WTC11 (cell line): Measurements from ENCODE around the gene AP1S1.

Experiments
- NFE2L1 ChIP-seq: sonication (generic); formaldehyde crosslinking; IDR thresholded peaks from 2 replicates; pipeline ENCODE4 v1.8.1; 2023; ENCODE audit warnings: missing genetic modification reagents
- NFYB ChIP-seq: sonication (generic); formaldehyde crosslinking; conservative IDR thresholded peaks from 2 replicates; pipeline ENCODE4 v1.8.0; 2022; ENCODE audit warnings: low read depth, missing genetic modification reagents
- RORB ChIP-seq: fragments of 250-450 bp; sonication (Bioruptor Pico); IDR thresholded peaks from 2 replicates; pipeline ENCODE4 v1.9.0; 2021; ENCODE audit warnings: mild to moderate bottlenecking
- TF ChIP-seq, protein P1 (sequence below): sonication (generic); formaldehyde crosslinking; IDR thresholded peaks from 2 replicates; pipeline ENCODE4 v1.8.0; 2022; ENCODE audit warnings: mild to moderate bottlenecking, missing genetic modification reagents
- TF ChIP-seq, protein P2 (sequence below): sonication (generic); formaldehyde crosslinking; IDR thresholded peaks from 2 replicates; pipeline ENCODE4 v1.8.1; 2022; ENCODE audit warnings: low read depth, missing genetic modification reagents, borderline replicate concordance
- TF ChIP-seq, protein P3 (sequence below): fragments of 200-600 bp; IDR thresholded peaks from 2 replicates; pipeline ENCODE4 v1.8.0; 2022; ENCODE audit warnings: antibody characterized with exemption
- TF ChIP-seq, protein P4 (sequence below): sonication (generic); formaldehyde crosslinking; IDR thresholded peaks from 2 replicates; pipeline ENCODE4 v1.8.0; 2022; ENCODE audit warnings: missing genetic modification reagents

DNA sequence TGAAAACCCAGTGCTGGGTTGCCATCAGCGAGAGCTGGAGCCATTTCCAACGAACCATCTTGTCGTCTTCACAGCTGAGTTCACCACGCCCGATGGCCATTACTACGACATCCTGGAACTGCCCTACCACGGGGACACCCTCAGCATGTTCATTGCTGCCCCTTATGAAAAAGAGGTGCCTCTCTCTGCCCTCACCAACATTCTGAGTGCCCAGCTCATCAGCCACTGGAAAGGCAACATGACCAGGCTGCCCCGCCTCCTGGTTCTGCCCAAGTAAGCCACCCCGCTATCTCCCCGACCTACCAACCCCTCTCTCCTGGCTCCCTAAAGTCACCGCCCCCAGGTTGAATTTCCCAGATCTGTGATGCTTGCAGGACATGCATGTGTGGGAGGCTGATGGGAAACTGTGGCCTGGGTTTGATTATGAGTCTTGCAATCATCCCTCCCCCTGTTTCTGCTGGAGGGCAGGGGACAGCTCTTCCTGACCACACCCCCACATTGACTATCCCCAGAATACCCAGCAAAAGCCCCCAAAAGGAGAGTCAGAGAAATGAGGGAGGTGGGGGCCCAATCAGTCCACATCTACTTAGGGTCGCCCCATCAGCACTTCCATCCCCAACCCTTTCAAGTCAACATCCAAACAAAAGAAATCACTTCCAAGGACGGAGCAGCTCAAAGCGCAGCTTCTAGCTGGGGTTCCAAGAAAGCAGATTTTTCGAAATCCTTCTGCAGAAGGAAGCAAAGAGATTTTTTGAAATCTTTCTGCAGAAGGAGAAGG is 20.5 kb upstream of the AP1S1 start:
- TF ChIP-seq RORB (no peak), NFYB (CRISPR knock-in tag) (no peak), NFE2L1 (CRISPR knock-in tag) (no peak)
- TF ChIP-seq, protein P1, sequence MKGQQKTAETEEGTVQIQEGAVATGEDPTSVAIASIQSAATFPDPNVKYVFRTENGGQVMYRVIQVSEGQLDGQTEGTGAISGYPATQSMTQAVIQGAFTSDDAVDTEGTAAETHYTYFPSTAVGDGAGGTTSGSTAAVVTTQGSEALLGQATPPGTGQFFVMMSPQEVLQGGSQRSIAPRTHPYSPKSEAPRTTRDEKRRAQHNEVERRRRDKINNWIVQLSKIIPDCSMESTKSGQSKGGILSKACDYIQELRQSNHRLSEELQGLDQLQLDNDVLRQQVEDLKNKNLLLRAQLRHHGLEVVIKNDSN (CRISPR knock-in tag): no peak
- TF ChIP-seq, protein P2, sequence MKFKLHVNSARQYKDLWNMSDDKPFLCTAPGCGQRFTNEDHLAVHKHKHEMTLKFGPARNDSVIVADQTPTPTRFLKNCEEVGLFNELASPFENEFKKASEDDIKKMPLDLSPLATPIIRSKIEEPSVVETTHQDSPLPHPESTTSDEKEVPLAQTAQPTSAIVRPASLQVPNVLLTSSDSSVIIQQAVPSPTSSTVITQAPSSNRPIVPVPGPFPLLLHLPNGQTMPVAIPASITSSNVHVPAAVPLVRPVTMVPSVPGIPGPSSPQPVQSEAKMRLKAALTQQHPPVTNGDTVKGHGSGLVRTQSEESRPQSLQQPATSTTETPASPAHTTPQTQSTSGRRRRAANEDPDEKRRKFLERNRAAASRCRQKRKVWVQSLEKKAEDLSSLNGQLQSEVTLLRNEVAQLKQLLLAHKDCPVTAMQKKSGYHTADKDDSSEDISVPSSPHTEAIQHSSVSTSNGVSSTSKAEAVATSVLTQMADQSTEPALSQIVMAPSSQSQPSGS: no peak
- TF ChIP-seq, protein P3, sequence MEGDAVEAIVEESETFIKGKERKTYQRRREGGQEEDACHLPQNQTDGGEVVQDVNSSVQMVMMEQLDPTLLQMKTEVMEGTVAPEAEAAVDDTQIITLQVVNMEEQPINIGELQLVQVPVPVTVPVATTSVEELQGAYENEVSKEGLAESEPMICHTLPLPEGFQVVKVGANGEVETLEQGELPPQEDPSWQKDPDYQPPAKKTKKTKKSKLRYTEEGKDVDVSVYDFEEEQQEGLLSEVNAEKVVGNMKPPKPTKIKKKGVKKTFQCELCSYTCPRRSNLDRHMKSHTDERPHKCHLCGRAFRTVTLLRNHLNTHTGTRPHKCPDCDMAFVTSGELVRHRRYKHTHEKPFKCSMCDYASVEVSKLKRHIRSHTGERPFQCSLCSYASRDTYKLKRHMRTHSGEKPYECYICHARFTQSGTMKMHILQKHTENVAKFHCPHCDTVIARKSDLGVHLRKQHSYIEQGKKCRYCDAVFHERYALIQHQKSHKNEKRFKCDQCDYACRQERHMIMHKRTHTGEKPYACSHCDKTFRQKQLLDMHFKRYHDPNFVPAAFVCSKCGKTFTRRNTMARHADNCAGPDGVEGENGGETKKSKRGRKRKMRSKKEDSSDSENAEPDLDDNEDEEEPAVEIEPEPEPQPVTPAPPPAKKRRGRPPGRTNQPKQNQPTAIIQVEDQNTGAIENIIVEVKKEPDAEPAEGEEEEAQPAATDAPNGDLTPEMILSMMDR: no peak
- TF ChIP-seq, protein P4, sequence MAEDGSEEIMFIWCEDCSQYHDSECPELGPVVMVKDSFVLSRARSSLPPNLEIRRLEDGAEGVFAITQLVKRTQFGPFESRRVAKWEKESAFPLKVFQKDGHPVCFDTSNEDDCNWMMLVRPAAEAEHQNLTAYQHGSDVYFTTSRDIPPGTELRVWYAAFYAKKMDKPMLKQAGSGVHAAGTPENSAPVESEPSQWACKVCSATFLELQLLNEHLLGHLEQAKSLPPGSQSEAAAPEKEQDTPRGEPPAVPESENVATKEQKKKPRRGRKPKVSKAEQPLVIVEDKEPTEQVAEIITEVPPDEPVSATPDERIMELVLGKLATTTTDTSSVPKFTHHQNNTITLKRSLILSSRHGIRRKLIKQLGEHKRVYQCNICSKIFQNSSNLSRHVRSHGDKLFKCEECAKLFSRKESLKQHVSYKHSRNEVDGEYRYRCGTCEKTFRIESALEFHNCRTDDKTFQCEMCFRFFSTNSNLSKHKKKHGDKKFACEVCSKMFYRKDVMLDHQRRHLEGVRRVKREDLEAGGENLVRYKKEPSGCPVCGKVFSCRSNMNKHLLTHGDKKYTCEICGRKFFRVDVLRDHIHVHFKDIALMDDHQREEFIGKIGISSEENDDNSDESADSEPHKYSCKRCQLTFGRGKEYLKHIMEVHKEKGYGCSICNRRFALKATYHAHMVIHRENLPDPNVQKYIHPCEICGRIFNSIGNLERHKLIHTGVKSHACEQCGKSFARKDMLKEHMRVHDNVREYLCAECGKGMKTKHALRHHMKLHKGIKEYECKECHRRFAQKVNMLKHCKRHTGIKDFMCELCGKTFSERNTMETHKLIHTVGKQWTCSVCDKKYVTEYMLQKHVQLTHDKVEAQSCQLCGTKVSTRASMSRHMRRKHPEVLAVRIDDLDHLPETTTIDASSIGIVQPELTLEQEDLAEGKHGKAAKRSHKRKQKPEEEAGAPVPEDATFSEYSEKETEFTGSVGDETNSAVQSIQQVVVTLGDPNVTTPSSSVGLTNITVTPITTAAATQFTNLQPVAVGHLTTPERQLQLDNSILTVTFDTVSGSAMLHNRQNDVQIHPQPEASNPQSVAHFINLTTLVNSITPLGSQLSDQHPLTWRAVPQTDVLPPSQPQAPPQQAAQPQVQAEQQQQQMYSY (CRISPR knock-in tag): no peak
